ENCODE measurements around the gene CYFIP2.

The CYFIP2 gene

GRCh38 chr5:157265714-157266285, at the start of gene CYFIP2:
Gene CYFIP2, plus strand, starts transcription at chr5:157266123. Its CDS starts 19,239 bp downstream, at chr5:157285362.
- H3K4me1 Mint-ChIP-seq: peaks cover 23% of the 10 kb centered on the region
- H3K36me3 Mint-ChIP-seq (ENCODE audit: low read depth): no peaks in the 10 kb centered on the region
- peaks cover 50% of the 10 kb centered on the region for H3K27me3 Mint-ChIP-seq (ENCODE audit: low read depth, poor library complexity)
- H3K27ac Mint-ChIP-seq: no peak within 1 kb of the TSS
- peak; percentile 85 for DNase-seq
- H3K9me3 Mint-ChIP-seq: no peaks in the 10 kb centered on the region
- peak within 1 kb of the TSS; percentile 93 for H3K4me3 Mint-ChIP-seq
- no peak for TF ChIP-seq CTCF (IDR thresholded peaks at IDR 0.05)

- TF ChIP-seq CTCF (IDR thresholded peaks at IDR 0.05): no peak
- Mint-ChIP-seq H3K27me3 (ENCODE audit: low read depth, poor library complexity) (peaks cover 12% of the 10 kb centered on the region), H3K36me3 (ENCODE audit: low read depth) (no peaks in the 10 kb centered on the region), H3K4me3 (no peak overlapping the region), H3K9me3 (no peaks in the 10 kb centered on the region), H3K27ac (no peak overlapping the region), H3K4me1 (peaks cover 11% of the 10 kb centered on the region)
- DNase-seq: no peak
These were observed 49.4 kb upstream of the CYFIP2 start for GRCh38 chr5:157216391-157217142.

GRCh38 chr5:157217289-157218024, 48.5 kb upstream of the CYFIP2 start:
- Mint-ChIP-seq H3K36me3 (ENCODE audit: low read depth) (no peaks in the 10 kb centered on the region), H3K4me3 (no peak overlapping the region), H3K9me3 (no peaks in the 10 kb centered on the region), H3K27me3 (ENCODE audit: low read depth, poor library complexity) (peaks cover 12% of the 10 kb centered on the region), H3K4me1 (peaks cover 9% of the 10 kb centered on the region), H3K27ac (no peak overlapping the region)
- no peak for TF ChIP-seq CTCF (IDR thresholded peaks at IDR 0.05)
- DNase-seq: no peak

- no peak for DNase-seq
- H3K9me3 Mint-ChIP-seq: no peaks in the 10 kb centered on the region
- H3K27me3 Mint-ChIP-seq (ENCODE audit: low read depth, poor library complexity): peaks cover 12% of the 10 kb centered on the region
- H3K4me1 Mint-ChIP-seq: peaks cover 9% of the 10 kb centered on the region
- H3K4me3 Mint-ChIP-seq: no peak overlapping the region
- no peak for TF ChIP-seq CTCF (IDR thresholded peaks at IDR 0.05)
- H3K36me3 Mint-ChIP-seq (ENCODE audit: low read depth): no peaks in the 10 kb centered on the region
- H3K27ac Mint-ChIP-seq: peak overlapping the region; percentile 59
These were observed 46.2 kb upstream of the CYFIP2 start for GRCh38 chr5:157219491-157220271.

- Mint-ChIP-seq H3K4me3 (no peak overlapping the region), H3K9me3 (no peaks in the 10 kb centered on the region), H3K36me3 (ENCODE audit: low read depth) (no peaks in the 10 kb centered on the region), H3K4me1 (peaks cover 9% of the 10 kb centered on the region), H3K27me3 (ENCODE audit: low read depth, poor library complexity) (peaks cover 4% of the 10 kb centered on the region), H3K27ac (no peak overlapping the region)
- TF ChIP-seq CTCF (IDR thresholded peaks at IDR 0.05): no peak
- DNase-seq: no peak
These were observed 44.0 kb upstream of the CYFIP2 start for GRCh38 chr5:157221959-157222358.
